ENCODE results near the gene JOSD1.
"Not testable (repeated sequence)": the region's sequence is repeated elsewhere in the genome, so short reads cannot be mapped to it uniquely, and the experiment has no call there.

The JOSD1 gene

GRCh38 chr22:38655519-38656255, 45.1 kb downstream of the JOSD1 start:
- DNase-seq (ENCODE audit: low spot score) = peak; percentile 19
- TF ChIP-seq, protein P1, sequence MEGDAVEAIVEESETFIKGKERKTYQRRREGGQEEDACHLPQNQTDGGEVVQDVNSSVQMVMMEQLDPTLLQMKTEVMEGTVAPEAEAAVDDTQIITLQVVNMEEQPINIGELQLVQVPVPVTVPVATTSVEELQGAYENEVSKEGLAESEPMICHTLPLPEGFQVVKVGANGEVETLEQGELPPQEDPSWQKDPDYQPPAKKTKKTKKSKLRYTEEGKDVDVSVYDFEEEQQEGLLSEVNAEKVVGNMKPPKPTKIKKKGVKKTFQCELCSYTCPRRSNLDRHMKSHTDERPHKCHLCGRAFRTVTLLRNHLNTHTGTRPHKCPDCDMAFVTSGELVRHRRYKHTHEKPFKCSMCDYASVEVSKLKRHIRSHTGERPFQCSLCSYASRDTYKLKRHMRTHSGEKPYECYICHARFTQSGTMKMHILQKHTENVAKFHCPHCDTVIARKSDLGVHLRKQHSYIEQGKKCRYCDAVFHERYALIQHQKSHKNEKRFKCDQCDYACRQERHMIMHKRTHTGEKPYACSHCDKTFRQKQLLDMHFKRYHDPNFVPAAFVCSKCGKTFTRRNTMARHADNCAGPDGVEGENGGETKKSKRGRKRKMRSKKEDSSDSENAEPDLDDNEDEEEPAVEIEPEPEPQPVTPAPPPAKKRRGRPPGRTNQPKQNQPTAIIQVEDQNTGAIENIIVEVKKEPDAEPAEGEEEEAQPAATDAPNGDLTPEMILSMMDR (IDR thresholded peaks at IDR 0.05; ENCODE audit: extremely low read depth, missing control alignments) = no peak

- no peak for DNase-seq (ENCODE audit: low spot score)
- TF ChIP-seq, protein P1 (IDR thresholded peaks at IDR 0.05; ENCODE audit: extremely low read depth, missing control alignments) = no peak
Observed at GRCh38 chr22:38653741-38654140, 47.0 kb downstream of the JOSD1 start.

DNA sequence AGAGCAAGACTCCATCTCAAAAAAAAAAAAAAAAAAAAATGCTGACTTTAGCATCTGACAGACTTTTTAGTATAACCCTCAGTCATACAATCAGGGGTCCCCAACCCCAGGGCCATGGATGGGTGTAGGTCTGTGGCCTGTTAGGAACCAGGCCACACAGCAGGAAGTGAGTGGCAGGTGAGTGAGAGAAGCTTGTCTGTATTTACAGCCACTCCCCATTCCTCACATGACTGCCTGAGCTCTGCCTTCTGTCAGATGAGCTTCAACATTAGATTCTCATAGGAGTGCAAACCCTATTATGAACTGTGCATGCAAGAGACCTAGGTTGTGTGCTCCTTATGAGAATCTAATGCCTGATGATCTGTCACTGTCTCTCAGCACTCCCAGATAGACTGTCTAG, 47.9 kb downstream of the JOSD1 start:
- TF ChIP-seq, protein P1 (IDR thresholded peaks at IDR 0.05; ENCODE audit: extremely low read depth, missing control alignments) = no peak
- DNase-seq (ENCODE audit: low spot score) = no peak

GRCh38 chr22:38649841-38650522, 50.8 kb downstream of the JOSD1 start:
- DNase-seq (ENCODE audit: low spot score) = no peak
- TF ChIP-seq, protein P1 (IDR thresholded peaks at IDR 0.05; ENCODE audit: extremely low read depth, missing control alignments) = no peak

- no peak for DNase-seq (ENCODE audit: low spot score)
- TF ChIP-seq, protein P1 (IDR thresholded peaks at IDR 0.05; ENCODE audit: extremely low read depth, missing control alignments) = no peak
Observed at GRCh38 chr22:38645430-38645829, 55.3 kb downstream of the JOSD1 start.

GRCh38 chr22:38644245-38644644, 56.5 kb downstream of the JOSD1 start:
- DNase-seq (ENCODE audit: low spot score) = not testable (repeated sequence)

DNA sequence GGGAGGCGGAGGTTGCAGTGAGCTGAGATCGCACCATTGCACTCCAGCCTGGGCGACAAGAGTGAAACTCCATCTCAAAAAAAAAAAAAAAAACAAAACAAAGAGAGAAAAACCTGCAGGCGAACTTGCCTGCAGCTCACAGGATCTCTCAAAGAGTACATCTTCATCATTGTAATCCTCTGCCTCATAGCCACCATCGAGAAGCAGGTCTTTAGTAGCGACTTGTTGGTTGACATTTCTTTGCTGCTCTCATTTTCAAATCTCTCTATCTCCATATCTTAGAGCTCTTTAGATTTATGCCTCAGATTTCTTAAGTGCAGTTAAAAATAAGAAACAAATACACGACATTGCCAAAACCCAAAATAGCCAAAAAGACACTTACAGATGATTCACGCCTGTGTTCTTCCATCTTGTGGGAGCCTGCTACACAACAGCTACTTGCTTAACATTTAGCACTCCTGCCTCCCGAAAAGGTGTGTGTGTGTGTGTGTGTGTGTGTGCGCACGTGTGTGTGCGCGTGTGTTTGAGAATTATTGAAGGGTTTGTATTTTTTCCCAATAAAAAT, 59.2 kb downstream of the JOSD1 start:
- no peak for DNase-seq (ENCODE audit: low spot score)
- TF ChIP-seq, protein P1 (IDR thresholded peaks at IDR 0.05; ENCODE audit: extremely low read depth, missing control alignments) = no peak
